ENCODE data around the gene NDOR1. TPM values are rescaled to one million over a fixed set of nuclear protein-coding genes. Genes with fewer than 3 reads are reported as not detected.

Gene NDOR1
- total and polyA plus RNA-seq, 2 donors (not counting 3 experiments of a cell fraction or from before 2014, with no cell fraction given): 13.5 to 26.7 TPM

DNA sequence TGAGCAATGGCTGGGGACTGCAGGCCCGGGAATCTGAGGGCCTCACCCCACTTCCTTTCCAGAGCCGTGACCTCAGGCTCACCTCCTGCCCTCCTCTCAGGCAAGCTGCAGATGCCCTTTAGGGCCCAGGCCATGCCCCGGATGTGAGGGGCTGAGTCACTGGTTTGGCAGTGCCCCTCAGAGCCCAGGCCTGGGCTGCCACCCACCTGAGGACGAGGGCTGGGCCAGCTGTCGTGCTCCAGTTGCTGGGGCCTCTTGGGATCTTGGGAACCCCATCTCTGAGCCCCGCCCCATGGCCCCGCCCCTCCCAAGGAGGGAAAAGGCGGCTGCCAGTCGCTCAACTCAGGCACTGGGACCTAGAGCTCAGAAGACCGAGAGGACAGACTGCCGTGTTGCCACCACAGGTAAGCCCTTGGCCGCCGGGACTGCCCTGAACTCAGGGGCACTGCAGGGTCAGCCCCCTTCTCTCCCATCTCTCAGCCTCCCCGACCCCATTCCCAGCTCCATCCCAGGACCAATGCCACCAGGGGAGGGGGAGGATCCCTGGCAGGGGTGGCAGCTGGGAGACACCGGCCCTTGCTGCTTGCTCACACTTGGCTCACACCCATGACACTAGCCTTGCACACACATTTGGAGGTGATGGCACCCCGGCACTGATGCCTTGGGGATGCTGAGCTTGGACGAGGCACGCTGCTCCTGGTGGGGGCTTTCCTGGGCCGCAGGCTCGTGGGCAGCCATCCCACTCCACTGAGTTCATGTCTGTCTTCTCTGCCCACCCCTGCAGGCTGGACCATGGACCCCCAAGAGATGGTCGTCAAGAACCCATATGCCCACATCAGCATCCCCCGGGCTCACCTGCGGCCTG lies 19.6 kb downstream of the NDOR1 start, which contains the start of gene CYSRT1:
CYSRT1 (plus strand) TSS at position 345 of the 865 bp plus-strand sequence; CDS start at position 793, 448 bp downstream.
- Histone ChIP-seq H3K4me2 (ENCODE audit: insufficient read depth, low read length) (peak within 1 kb of the TSS; percentile 86), H3K9me3 (replicated peaks; ENCODE audit: control insufficient read depth, insufficient read depth, low read length) (no peaks in the 10 kb centered on the region), H3K4me3 (replicated peaks in 1 of 3; ENCODE audit: insufficient read depth in 1 of 3, low read depth in 1 of 3, low read length in 3 of 3) (peak within 1 kb of the TSS; percentile 80 to 91 (median 82)), H4K20me1 (replicated peaks; ENCODE audit: control insufficient read depth, extremely low read depth, insufficient read depth, low read length) (no peaks in the 10 kb centered on the region), H2AFZ (ENCODE audit: low read depth, low read length) (no peak within 1 kb of the TSS), H3K27ac (ENCODE audit: insufficient read depth, low read depth, low read length) (no peak within 1 kb of the TSS), H3K9ac (replicated peaks; ENCODE audit: extremely low read depth, insufficient read depth, low read length) (peak within 1 kb of the TSS; percentile 70), H3K4me1 (ENCODE audit: control insufficient read depth, extremely low read depth, insufficient read depth, low read length) (peaks cover 12% of the 10 kb centered on the region), H3K79me2 (ENCODE audit: control insufficient read depth, insufficient read depth, low read length) (no peaks in the 10 kb centered on the region), H3K27me3 (ENCODE audit: control insufficient read depth in 2 of 2, insufficient read depth in 2 of 2, low read length in 2 of 2) (no peaks in the 10 kb centered on the region), H3K9me1 (replicated peaks; ENCODE audit: control insufficient read depth, extremely low read depth, insufficient read depth, low read length) (no peaks in the 10 kb centered on the region), H3K36me3 (ENCODE audit: control insufficient read depth in 2 of 2, extremely low read depth in 1 of 2, insufficient read depth in 2 of 2, low read length in 2 of 2) (no peaks in the 10 kb centered on the region)
- FAIRE-seq: no peak
- TF ChIP-seq POLR2AphosphoS5 (IDR thresholded peaks at IDR 0.05; ENCODE audit: insufficient read depth, low read depth, low read length) (no peak), JUN (IDR thresholded peaks at IDR 0.05; ENCODE audit: borderline replicate concordance, insufficient read depth, insufficient read length, low read depth) (no peak), GATA2 (IDR thresholded peaks at IDR 0.05; ENCODE audit: insufficient read depth, insufficient read length, low read depth, low read length) (no peak)
- TF ChIP-seq, protein P1, sequence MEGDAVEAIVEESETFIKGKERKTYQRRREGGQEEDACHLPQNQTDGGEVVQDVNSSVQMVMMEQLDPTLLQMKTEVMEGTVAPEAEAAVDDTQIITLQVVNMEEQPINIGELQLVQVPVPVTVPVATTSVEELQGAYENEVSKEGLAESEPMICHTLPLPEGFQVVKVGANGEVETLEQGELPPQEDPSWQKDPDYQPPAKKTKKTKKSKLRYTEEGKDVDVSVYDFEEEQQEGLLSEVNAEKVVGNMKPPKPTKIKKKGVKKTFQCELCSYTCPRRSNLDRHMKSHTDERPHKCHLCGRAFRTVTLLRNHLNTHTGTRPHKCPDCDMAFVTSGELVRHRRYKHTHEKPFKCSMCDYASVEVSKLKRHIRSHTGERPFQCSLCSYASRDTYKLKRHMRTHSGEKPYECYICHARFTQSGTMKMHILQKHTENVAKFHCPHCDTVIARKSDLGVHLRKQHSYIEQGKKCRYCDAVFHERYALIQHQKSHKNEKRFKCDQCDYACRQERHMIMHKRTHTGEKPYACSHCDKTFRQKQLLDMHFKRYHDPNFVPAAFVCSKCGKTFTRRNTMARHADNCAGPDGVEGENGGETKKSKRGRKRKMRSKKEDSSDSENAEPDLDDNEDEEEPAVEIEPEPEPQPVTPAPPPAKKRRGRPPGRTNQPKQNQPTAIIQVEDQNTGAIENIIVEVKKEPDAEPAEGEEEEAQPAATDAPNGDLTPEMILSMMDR (IDR thresholded peaks at IDR 0.05; ENCODE audit: extremely low read depth in 1 of 2, insufficient read depth in 1 of 2, low read depth in 1 of 2, low read length in 2 of 2): no peak
- ChIA-PET POLR2A (no interaction called here), CTCF (interaction anchor here (0.8 to 6.3 kb wide), 6 partner anchors 11 to 178 kb away, joined by 3 to 63 read pairs (median 4); partner anchors contain the start of gene NPDC1)
- intact Hi-C loops (cut with micrococcal nuclease): no loop called here
- dilution Hi-C loops (cut with MboI; ENCODE audit: extremely low pct_ligation_motif_present, low sequenced_read_pairs): no loop called here
- no TSS peak for BruUV-seq (replicated peaks)
- DNase-seq (ENCODE audit: low read depth, low spot score): no peak

Data from endothelial cell of umbilical vein (primary cell).